GM18951 (cell line): ENCODE measurements around the gene PCED1B.
"Not testable (repeated sequence)": the region's sequence is repeated elsewhere in the genome, so short reads cannot be mapped to it uniquely, and the experiment has no call there.

Experiments used
- POLR2A ChIP-seq: IDR thresholded peaks from 4 replicates; pipeline ENCODE4 v1.6.1; 2011; ENCODE audit warnings: mild to moderate bottlenecking; ENCODE audit not compliant: insufficient read length, insufficient read depth; ENCODE audit errors: extremely low read depth
- in situ Hi-C: fragments of 300-500 bp; cut with MboI; formaldehyde crosslinking; loops from one replicate; pipeline ENCODE4 v1.12.0; 2022; ENCODE audit warnings: low sequenced_read_pairs, mixed read lengths, inconsistent platforms; ENCODE audit not compliant: unreplicated experiment

The PCED1B gene

DNA sequence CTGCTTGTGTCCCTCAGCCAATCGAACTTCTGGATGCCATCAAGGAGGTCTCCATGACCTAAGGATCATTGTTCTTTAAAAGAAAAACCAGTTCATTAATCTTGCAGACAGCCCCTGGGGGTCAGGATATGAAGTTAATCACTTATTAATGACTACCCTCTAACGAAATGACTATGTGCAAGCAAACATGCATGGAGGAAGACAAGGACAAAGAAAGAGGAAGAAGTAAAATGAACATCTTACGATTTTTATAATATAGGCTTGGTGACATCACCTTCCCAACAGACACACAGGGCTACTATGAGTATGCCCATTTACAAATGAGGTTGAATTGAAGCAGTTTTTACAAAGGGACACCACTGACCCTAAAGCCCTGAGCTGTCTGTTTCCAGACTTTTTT is 111.5 kb downstream of the PCED1B start:
- TF ChIP-seq POLR2A: no peak
- in situ Hi-C loops: no loop called here

DNA sequence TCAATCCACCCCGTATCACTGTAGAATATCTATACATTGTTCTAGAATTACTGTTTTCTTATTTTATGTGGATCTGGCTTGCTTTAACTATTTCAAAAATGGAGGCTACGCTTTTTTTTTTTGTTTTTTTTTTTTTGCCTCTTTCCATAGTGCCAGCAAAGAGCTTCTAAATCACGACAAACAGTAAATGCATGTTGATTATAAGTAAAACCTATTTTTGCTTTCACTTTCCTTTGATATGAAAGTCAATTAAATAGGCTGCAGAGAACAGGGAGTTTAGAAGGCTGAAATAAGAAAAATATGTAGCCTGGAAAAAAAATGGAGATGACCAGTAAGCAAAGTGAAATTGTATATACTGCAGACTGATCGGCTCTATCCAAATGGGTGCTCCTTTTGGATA is 112.6 kb downstream of the PCED1B start:
- in situ Hi-C loops: no loop called here
- TF ChIP-seq POLR2A: no peak

DNA sequence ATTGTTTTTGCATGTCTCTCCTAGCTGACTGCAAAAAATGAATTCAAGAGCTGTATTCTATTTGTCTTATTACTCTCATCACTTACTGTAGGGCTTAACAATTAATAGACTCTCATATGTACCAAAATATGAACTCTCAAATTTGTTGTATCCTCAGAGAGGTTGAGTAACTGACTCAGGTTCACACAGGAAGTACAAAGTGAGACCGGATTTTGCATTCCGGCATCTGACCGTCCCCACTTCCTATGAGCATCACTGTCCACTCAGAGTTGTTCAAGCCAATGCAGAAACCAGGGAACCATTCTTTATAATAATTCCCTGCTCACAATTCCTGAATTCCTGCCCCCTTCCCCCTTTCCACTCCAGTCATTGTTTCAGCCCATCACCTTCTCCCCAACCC is 113.6 kb downstream of the PCED1B start:
- TF ChIP-seq POLR2A: no peak
- in situ Hi-C loops: no loop called here

DNA sequence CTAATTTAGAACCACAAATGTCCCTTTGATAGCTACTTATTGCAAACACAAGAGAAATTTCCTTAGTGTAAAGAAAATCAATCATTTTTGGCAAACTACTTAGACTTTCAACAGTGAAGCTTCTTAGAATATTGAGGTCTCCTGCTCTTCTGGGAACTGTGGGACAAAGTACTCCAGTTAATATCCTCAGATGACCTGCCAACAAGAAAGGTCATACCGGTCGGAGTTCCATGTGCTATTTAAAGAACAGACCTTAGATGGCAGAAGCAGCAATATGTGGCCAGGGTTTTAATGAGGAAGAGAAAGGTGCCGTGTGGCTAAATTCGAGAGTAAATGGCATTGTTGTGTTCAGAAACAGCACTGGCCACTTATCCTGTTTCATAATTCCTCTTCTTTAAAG is 115.1 kb downstream of the PCED1B start:
- in situ Hi-C loops: no loop called here
- no peak for TF ChIP-seq POLR2A

DNA sequence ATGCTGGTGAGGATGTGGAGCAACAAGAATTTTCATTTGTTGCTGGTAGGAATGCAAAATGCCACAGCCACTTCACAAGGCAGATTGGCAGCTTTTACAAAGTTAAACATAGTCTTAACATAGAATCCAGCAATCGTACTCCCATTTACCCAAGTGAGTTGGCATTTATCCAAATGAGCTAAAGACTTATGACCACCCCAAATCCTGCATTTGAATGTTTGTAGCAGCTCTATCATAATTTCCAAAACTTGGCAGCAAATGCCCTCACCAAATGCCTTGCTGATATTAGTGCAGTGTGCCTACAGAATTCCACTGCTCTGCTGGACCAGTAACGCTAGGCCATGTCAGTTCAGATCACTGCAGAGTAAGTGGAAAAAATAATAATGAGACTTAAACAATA is 121.0 kb downstream of the PCED1B start:
- in situ Hi-C loops: no loop called here
- no peak for TF ChIP-seq POLR2A

DNA sequence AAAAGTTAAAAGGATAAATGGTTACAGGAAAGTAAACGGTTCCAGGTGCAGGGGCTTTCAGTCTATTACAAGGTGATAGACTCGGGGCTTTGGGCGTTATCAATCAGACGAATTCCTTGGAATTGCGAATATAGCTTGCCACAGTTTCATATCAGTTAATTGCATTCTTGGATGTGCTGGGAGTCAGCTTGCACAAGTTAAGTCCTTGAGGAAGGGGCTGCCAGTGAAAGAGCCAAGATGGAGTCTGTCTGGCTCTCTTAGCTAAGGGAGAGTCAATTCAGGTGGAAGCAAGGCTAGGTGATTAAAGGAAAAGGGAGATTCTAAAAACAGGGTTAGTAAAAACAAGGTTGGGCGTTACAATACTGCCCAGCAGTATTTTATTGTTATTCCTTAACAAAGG is 121.8 kb downstream of the PCED1B start:
- in situ Hi-C loops: not testable (repeated sequence)

DNA sequence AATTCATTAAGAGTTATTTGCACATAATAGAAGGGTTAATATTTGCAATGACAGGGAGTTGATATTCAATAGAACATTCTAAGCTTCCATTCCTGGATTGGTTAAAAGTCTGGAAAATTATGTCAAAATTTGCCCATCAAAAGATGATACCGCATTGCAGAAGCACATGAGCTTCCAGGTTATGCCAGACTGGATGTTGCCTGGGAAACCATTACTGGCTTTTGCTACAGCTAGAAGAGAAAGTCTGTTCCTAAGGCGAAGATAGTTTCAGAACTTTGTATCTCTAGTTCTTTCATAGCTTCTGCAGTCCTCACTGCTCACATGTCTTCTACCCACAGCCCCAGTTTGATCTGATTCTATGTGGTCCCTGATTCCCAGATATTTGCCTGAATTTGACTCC is 122.8 kb downstream of the PCED1B start:
- in situ Hi-C loops: no loop called here
- TF ChIP-seq POLR2A: no peak

DNA sequence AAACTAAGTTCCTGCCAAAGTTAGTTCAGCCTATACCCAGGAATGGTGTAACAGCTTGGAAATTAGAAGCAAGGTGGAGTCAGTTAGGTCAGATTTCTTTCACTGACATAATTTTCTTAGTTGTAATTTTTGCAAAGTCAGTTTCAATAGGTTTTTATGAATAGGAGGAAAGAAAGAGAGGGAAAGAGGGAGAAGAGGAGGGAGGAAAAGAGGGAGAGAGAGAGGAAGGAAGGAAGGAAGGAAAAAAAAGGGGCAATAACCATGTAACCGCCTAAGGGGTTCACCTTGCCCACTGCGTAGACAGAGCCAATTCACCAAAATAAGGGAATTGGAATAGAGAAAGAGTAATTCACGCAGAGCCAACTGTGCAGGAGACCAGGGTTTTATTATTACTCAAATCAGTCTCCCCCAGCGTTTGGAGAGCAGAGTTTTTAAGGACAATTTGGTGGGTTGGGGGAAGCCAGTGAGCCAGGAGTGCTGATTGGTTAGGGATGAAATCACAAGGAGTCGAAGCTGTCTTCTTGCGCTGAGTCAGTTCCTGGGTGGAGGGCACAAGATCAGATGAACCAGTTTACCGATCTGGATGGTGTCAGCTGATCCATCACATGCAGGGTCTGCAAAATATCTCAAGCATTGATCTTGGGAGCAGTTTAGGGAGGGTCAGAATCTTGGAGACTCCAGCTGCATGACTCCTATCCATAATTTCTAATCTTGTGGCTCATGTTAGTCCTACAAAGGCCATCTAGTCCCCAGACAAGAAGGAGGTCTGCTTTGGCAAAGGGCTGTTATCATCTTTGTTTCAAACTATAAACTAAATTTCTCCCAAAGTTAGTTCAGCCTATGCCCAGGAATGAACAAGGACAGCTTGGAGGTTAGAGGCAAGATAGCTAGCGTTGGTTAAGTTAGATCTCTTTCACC is 126.4 kb downstream of the PCED1B start:
- in situ Hi-C loops: no loop called here
- no peak for TF ChIP-seq POLR2A

DNA sequence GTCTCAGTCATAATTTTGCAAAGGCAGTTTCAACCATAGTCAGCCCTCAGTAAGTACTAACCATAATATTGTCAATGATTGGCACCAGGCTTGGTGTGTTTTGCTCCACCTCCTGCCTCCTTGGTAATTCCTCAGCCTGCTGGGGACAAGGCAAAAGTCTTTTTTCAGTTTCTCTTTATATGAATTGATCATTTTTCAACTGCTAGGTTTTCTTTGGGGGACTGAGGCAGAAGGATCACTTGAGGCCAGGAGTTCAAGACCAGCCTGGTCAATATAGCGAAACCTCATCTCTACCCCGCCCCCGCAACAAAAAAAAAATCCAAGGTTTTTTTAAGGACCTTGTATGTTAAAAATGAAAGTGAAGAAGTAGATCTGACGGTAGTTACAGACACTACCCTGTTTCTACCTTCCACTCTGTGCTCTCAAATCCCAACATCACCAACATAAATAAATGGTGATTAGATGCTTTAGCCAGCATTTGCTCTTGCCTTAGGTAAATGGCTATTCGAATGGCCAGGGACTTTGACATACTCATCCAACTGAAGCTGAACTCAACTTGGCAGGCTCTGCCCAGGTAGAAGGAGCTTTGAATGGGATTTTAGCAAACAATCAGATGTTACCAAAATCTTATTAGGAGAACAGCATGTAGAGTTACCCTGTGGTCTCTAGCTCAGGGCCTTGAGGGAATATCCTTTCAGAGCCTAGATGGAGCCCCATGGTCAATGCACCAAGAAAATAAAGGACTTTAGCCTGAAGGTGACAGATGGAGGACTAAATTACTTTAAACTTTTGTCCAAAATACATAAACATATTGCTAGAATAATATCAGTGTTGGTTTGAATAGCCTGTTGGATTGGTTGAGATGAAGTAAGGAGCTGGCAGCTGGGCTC is 127.3 kb downstream of the PCED1B start:
- TF ChIP-seq POLR2A: no peak
- in situ Hi-C loops: no loop called here

DNA sequence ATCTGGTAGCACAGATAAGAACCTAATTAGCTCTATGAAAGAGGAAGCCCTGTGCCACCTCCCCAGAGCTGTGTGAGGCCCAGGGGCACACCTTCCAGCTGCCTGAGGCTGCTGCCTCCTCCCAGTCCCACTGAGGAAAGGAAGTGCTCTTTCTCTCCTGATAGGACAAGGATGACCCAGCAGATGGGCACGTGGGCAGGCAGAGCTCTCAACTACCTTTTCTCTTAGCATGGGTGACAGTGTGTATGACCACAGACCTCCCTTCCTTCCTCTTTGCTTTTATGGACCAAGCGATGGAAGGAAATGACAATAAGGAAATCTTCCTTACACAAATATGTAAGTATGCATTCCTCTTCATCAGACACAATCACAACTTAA is 127.9 kb downstream of the PCED1B start:
- no peak for TF ChIP-seq POLR2A
- in situ Hi-C loops: no loop called here

DNA sequence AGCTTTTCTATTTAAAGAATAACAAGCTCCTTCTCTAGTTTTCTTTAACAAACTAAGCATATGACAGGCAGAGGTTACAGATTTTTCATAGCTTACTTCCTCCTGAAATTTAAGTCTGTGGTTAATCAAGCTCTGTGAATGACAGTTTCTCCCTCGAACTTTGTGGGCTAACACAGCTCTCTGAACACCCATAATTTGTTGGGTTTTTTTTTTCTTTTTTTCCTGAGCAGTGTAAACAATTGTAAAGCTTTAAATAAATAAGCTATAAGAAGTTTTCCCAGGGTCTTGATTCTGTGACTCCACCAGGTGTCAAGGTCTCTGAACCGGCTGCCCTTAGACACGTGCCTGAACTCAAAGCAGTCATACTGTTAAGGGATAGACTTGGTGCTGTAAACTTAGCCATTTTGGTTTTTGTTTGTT is 128.4 kb downstream of the PCED1B start:
- in situ Hi-C loops: no loop called here

DNA sequence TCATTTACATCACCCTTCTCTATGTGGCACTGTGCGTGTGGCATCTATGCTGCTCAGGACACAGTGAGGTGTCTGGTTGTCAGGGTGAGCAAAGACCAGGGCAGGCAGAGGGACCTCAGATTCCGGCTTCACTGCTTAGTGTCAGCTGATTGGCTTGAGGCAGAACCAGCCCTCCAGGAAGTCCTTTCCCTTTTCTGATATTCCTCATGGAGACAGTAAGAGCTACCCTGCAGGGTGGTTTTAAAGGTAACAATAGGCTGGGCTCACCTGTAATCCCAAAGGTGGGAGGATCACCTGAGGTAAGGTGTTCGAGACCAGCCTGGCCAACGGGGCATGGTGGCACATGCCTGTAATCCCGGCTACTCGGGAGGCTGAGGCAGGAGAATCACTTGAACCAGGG is 129.6 kb downstream of the PCED1B start:
- in situ Hi-C loops: no loop called here
- no peak for TF ChIP-seq POLR2A

More for the DNA sequence above, 128.4 kb downstream of the PCED1B start:
- no peak for TF ChIP-seq POLR2A

DNA sequence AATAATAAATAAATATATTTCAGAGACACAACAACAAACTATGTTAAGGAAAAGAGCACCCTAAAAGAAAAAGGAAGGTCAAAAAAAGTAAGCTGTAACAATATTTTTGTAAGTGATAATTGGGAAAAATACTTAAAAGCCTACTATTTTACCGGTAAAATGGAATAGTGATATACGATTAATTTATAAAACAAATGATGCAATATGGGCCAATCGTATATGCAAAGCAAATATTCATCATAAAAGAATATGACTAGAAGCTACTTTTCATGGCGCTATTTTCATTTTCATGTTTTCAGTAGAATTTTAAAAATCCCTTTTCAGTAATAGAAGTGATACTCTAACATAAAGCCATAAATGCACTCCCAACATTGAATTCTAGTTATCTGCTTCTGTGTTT is 131.4 kb downstream of the PCED1B start:
- in situ Hi-C loops: no loop called here
- no peak for TF ChIP-seq POLR2A

DNA sequence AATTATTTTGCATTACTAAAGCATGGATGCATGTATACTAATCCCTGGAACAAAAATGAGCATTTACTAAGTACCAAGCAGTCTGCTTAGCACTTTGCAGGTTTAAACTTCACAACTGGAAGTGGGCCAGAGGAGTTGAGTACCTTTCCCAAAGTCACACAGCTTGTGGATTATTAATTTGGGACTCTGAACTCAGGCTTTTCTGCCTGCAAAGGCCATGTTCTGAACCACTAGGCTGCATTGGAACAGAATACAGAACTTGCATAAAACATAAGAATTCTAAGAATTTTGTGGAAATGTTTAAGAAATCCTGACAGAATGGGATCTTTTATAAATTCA is 133.2 kb downstream of the PCED1B start:
- TF ChIP-seq POLR2A: no peak
- in situ Hi-C loops: no loop called here
